Stimulated activated CD8-positive, alpha-beta memory T cell treated with anti-CD3 and anti-CD28 coated beads, Interleukin-7, amount 100 ng/mL, for 24 hours (primary cell): Measurements from ENCODE around the gene SEMA4D.
"Not testable (repeated sequence)": the region's sequence is repeated elsewhere in the genome, so short reads cannot be mapped to it uniquely, and the experiment has no call there.

Experiments used
- DNase-seq: peaks from one replicate; pipeline ENCODE4 v3.0.0-alpha.2; 2020; ENCODE audit warnings: low read depth

The SEMA4D gene

GRCh38 chr9:89386206-89386605 is 111.7 kb downstream of the SEMA4D start:
- no peak for DNase-seq

- DNase-seq: no peak
Observed at GRCh38 chr9:89384783-89385182, 113.1 kb downstream of the SEMA4D start.

GRCh38 chr9:89383721-89384300 is 114.1 kb downstream of the SEMA4D start:
- DNase-seq: no peak

GRCh38 chr9:89383030-89383720 is 114.7 kb downstream of the SEMA4D start:
- DNase-seq: no peak

- no peak for DNase-seq
Observed at GRCh38 chr9:89382026-89382986, 115.6 kb downstream of the SEMA4D start.

- no peak for DNase-seq
Observed at GRCh38 chr9:89381308-89381609, 116.7 kb downstream of the SEMA4D start.

GRCh38 chr9:89380437-89381307 is 117.2 kb downstream of the SEMA4D start:
- DNase-seq: no peak

- no peak for DNase-seq
Observed at GRCh38 chr9:89379508-89380115, 118.3 kb downstream of the SEMA4D start.

- no peak for DNase-seq
Observed at GRCh38 chr9:89379031-89379430, 118.9 kb downstream of the SEMA4D start.

- DNase-seq: no peak
Observed at GRCh38 chr9:89378541-89378940, 119.4 kb downstream of the SEMA4D start.

GRCh38 chr9:89377411-89377810 is 120.5 kb downstream of the SEMA4D start:
- DNase-seq: no peak

- DNase-seq: no peak
Observed at GRCh38 chr9:89376741-89377351, 121.1 kb downstream of the SEMA4D start.

- no peak for DNase-seq
Observed at GRCh38 chr9:89376286-89376685, 121.6 kb downstream of the SEMA4D start.

- no peak for DNase-seq
Observed at GRCh38 chr9:89375191-89375760, 122.6 kb downstream of the SEMA4D start.

- DNase-seq: no peak
Observed at GRCh38 chr9:89374176-89374575, 123.7 kb downstream of the SEMA4D start.

GRCh38 chr9:89372979-89373378 is 124.9 kb downstream of the SEMA4D start:
- no peak for DNase-seq

GRCh38 chr9:89372230-89372816 is 125.6 kb downstream of the SEMA4D start:
- no peak for DNase-seq

GRCh38 chr9:89371791-89372190 is 126.1 kb downstream of the SEMA4D start:
- not testable (repeated sequence) for DNase-seq

- DNase-seq: no peak
Observed at GRCh38 chr9:89370593-89370992, 127.3 kb downstream of the SEMA4D start.

GRCh38 chr9:89368978-89369377 is 128.9 kb downstream of the SEMA4D start:
- DNase-seq: no peak
